ENCODE results near the gene KRTAP1-4.

DNA sequence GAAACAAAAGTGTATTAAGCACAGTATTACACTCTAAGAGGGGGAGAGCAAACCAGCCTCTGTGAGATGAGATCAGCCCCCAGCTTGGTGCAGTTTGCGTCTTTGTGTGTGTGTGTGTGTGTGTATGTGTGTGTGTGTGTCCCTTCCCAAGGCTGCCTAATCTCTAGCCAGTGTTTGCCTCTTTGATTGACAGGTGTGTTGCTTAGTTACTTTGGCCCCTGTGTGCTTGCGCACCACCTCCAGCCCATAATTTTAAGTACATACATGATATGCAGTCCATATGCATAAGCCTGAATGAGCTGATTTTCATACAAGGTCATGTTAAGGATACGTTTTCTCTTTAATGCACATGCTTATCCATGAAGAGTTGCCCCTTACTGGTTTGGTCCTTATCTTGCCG is 28.2 kb downstream of the KRTAP1-4 start:
- TF ChIP-seq POLR2AphosphoS5 (IDR thresholded peaks at IDR 0.05; ENCODE audit: low read depth, low read length) (no peak), POLR2A (IDR thresholded peaks at IDR 0.05; ENCODE audit: low read depth, low read length) (no peak), TAF1 (IDR thresholded peaks at IDR 0.05; ENCODE audit: borderline replicate concordance, low read depth, low read length) (no peak)

Data from GM12892 (cell line).